Stomach (tissue), 4 donors: Measurements from ENCODE around the gene PDCD4.

Experiments
- EP300 ChIP-seq: sonication (generic); formaldehyde crosslinking; IDR thresholded peaks from one replicate; pipeline ENCODE4 v1.6.1; 2017; ENCODE audit warnings: antibody characterized with exemption
- POLR2A ChIP-seq, 4 donors: fragments of 450-650 bp; IDR thresholded peaks; one replicate each; pipeline ENCODE4 v1.6.1; 2016; ENCODE audit warnings: antibody characterized with exemption in 4 of 4, control low read depth in 2 of 4, mild to moderate bottlenecking in 1 of 4, moderate library complexity in 1 of 4
- POLR2AphosphoS5 ChIP-seq, 3 donors: sonication (generic); formaldehyde crosslinking; IDR thresholded peaks; one replicate each; pipeline ENCODE4 v1.6.1; 2016; ENCODE audit warnings: antibody characterized with exemption in 3 of 3
- TF ChIP-seq, protein P1 (sequence below), 7 experiments: fragments of 450-650 bp in 4 of 7; fragments of 200-600 bp in 3 of 7; sonication (generic) in 3 of 7; IDR thresholded peaks; one replicate each; pipeline ENCODE4 v1.5.1; 2016 to 2019; ENCODE audit warnings: antibody characterized with exemption in 7 of 7, control low read depth in 2 of 7, mild to moderate bottlenecking in 1 of 7

GRCh38 chr10:110914431-110914830 is 42.7 kb downstream of the PDCD4 start:
- TF ChIP-seq, protein P1, sequence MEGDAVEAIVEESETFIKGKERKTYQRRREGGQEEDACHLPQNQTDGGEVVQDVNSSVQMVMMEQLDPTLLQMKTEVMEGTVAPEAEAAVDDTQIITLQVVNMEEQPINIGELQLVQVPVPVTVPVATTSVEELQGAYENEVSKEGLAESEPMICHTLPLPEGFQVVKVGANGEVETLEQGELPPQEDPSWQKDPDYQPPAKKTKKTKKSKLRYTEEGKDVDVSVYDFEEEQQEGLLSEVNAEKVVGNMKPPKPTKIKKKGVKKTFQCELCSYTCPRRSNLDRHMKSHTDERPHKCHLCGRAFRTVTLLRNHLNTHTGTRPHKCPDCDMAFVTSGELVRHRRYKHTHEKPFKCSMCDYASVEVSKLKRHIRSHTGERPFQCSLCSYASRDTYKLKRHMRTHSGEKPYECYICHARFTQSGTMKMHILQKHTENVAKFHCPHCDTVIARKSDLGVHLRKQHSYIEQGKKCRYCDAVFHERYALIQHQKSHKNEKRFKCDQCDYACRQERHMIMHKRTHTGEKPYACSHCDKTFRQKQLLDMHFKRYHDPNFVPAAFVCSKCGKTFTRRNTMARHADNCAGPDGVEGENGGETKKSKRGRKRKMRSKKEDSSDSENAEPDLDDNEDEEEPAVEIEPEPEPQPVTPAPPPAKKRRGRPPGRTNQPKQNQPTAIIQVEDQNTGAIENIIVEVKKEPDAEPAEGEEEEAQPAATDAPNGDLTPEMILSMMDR (IDR thresholded peaks at IDR 0.05) = no peak
- no peak for TF ChIP-seq POLR2AphosphoS5 (IDR thresholded peaks at IDR 0.05)
- no peak for TF ChIP-seq POLR2A (IDR thresholded peaks at IDR 0.05)
- no peak for TF ChIP-seq EP300
